Hepatocyte (in vitro differentiated cells): ENCODE results near the gene ZNF44.

Experiments used
- EZH2 ChIP-seq: fragments of 200-600 bp; sonication (generic); IDR thresholded peaks from 2 replicates; pipeline ENCODE4 v1.6.1; 2016; ENCODE audit warnings: antibody characterized with exemption, mild to moderate bottlenecking, borderline replicate concordance
- TF ChIP-seq, protein P1 (sequence below): fragments of 200-600 bp; sonication (generic); IDR thresholded peaks from 2 replicates; pipeline ENCODE4 v1.5.1; 2016; ENCODE audit warnings: antibody characterized with exemption, mild to moderate bottlenecking; ENCODE audit not compliant: poor library complexity

DNA sequence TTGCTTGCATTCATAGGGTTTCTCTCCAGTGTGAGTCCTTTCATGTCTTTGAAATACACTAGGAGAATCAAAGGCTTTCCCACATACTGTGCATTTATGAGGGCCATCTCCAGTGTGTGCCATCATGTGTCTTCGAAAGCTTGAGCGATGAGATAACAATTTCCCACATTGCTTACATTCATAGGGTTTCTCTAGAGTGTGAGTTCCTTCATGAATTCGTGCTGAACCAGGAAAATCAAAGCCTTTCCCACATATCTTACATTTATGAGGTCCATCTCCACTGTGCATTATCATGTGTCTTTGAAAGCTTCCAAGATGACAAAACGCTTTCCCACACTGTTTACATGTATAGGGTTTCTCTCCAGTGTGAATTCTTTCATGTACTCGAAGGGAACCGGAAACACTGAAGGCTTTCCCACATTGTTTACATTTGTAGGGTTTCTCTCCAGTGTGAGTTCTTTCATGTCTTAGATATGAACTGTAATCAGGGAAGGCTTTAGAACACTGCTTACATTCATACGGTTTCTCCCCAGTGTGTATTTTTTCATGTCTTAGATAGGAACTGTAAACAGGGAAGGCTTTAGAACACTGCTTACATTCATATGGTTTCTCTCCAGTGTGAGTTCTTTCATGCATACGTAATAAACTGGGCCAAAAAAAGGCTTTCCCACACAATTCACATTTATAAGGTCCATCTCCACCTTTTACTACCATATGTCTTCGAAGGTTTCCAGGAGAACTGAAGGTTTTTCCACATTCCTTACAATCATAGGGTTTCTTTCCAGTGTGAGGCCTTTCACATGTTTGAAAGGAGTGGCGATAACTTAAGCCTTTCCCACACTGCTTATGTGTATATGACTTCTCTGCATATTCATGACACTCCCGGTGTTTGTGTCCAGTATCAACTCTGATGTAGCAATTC lies 21.4 kb downstream of the ZNF44 start:
- no peak for TF ChIP-seq EZH2
- TF ChIP-seq, protein P1, sequence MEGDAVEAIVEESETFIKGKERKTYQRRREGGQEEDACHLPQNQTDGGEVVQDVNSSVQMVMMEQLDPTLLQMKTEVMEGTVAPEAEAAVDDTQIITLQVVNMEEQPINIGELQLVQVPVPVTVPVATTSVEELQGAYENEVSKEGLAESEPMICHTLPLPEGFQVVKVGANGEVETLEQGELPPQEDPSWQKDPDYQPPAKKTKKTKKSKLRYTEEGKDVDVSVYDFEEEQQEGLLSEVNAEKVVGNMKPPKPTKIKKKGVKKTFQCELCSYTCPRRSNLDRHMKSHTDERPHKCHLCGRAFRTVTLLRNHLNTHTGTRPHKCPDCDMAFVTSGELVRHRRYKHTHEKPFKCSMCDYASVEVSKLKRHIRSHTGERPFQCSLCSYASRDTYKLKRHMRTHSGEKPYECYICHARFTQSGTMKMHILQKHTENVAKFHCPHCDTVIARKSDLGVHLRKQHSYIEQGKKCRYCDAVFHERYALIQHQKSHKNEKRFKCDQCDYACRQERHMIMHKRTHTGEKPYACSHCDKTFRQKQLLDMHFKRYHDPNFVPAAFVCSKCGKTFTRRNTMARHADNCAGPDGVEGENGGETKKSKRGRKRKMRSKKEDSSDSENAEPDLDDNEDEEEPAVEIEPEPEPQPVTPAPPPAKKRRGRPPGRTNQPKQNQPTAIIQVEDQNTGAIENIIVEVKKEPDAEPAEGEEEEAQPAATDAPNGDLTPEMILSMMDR: no peak
